Astrocyte (in vitro differentiated cells and primary cell): Measurements from ENCODE around the gene ALKBH4. TPM values are rescaled to one million over a fixed set of nuclear protein-coding genes. Genes with fewer than 3 reads are reported as not detected.

Experiments
- DNase-seq: peaks from one replicate; pipeline ENCODE4 v3.0.0-alpha.2; 2010; ENCODE audit warnings: low read depth
- FAIRE-seq: peaks from 2 replicates; lab custom pipeline; 2011; peaks lifted over from hg19 to GRCh38; lab: Jason Lieb, UNC
- H2AFZ ChIP-seq: 2 replicates; pipeline ENCODE4 v1.6.0; 2012; ENCODE audit warnings: low read depth, low read length, inconsistent platforms
- H3K27ac ChIP-seq: 2 replicates; pipeline ENCODE4 v1.5.1; 2011; ENCODE audit warnings: low read depth, low read length, inconsistent platforms
- H3K27me3 ChIP-seq: 2 replicates; pipeline ENCODE4 v1.6.0; 2011; ENCODE audit warnings: low read length, inconsistent platforms; ENCODE audit not compliant: insufficient read depth
- H3K36me3 ChIP-seq: 2 replicates; pipeline ENCODE4 v1.5.1; 2011; ENCODE audit warnings: low read length, inconsistent platforms; ENCODE audit not compliant: insufficient read depth
- H3K4me1 ChIP-seq: 2 replicates; pipeline ENCODE4 v1.5.1; 2011; ENCODE audit warnings: low read length, inconsistent platforms; ENCODE audit not compliant: insufficient read depth
- H3K4me2 ChIP-seq: 2 replicates; pipeline ENCODE4 v1.6.0; 2012; ENCODE audit warnings: low read length, inconsistent platforms
- H3K4me3 ChIP-seq: 2 replicates; pipeline ENCODE4 v1.5.1; 2011; ENCODE audit warnings: low read depth, mild to moderate bottlenecking, low read length, inconsistent platforms; ENCODE audit not compliant: insufficient read depth
- H3K79me2 ChIP-seq: 2 replicates; pipeline ENCODE4 v1.6.0; 2012; ENCODE audit warnings: mild to moderate bottlenecking, low read length, inconsistent platforms; ENCODE audit not compliant: insufficient read depth
- H3K9ac ChIP-seq: 2 replicates; pipeline ENCODE4 v1.6.0; 2012; ENCODE audit warnings: mild to moderate bottlenecking, low read length, inconsistent platforms
- H3K9me3 ChIP-seq: 2 replicates; pipeline ENCODE4 v1.5.1; 2012; ENCODE audit warnings: low read depth, mild to moderate bottlenecking, low read length, inconsistent platforms; ENCODE audit not compliant: insufficient read depth
- H4K20me1 ChIP-seq: 2 replicates; pipeline ENCODE4 v1.6.0; 2012; ENCODE audit warnings: low read length, inconsistent platforms; ENCODE audit not compliant: insufficient read depth
- H3K27ac Mint-ChIP-seq: one replicate; pipeline ENCODE4 v1.8.0; 2021; ENCODE audit warnings: mild to moderate bottlenecking, mixed read lengths; ENCODE audit not compliant: unreplicated experiment
- H3K27me3 Mint-ChIP-seq: one replicate; pipeline ENCODE4 v1.8.0; 2021; ENCODE audit warnings: low read depth, mixed read lengths; ENCODE audit not compliant: unreplicated experiment
- H3K36me3 Mint-ChIP-seq: one replicate; pipeline ENCODE4 v1.8.0; 2021; ENCODE audit warnings: low read depth, mixed read lengths; ENCODE audit not compliant: unreplicated experiment
- H3K4me1 Mint-ChIP-seq: one replicate; pipeline ENCODE4 v1.8.0; 2021; ENCODE audit warnings: low read depth, mixed read lengths; ENCODE audit not compliant: unreplicated experiment
- H3K4me3 Mint-ChIP-seq: one replicate; pipeline ENCODE4 v1.8.0; 2021; ENCODE audit warnings: mild to moderate bottlenecking, moderate library complexity, mixed read lengths; ENCODE audit not compliant: unreplicated experiment
- H3K9me3 Mint-ChIP-seq: one replicate; pipeline ENCODE4 v1.8.0; 2021; ENCODE audit warnings: mild to moderate bottlenecking, mixed read lengths; ENCODE audit not compliant: unreplicated experiment
- CTCF ChIP-seq: IDR thresholded peaks from 2 replicates; pipeline ENCODE4 v1.5.1; 2011; ENCODE audit warnings: low read depth, mild to moderate bottlenecking, inconsistent platforms, low read length, moderate library complexity; ENCODE audit not compliant: insufficient read depth
- EZH2 ChIP-seq: IDR thresholded peaks from 2 replicates; pipeline ENCODE4 v1.6.1; 2012; ENCODE audit warnings: mild to moderate bottlenecking, low read length, inconsistent platforms; ENCODE audit not compliant: insufficient read depth
- total RNA-seq: library from RNA; stranded (reverse); gene quantifications from 2 replicates; pipeline ENCODE4 v1.2.1, GENCODE V29; 2021

Gene ALKBH4
- total RNA-seq, 1 donor from 2014 or later = 8.7 TPM

DNA sequence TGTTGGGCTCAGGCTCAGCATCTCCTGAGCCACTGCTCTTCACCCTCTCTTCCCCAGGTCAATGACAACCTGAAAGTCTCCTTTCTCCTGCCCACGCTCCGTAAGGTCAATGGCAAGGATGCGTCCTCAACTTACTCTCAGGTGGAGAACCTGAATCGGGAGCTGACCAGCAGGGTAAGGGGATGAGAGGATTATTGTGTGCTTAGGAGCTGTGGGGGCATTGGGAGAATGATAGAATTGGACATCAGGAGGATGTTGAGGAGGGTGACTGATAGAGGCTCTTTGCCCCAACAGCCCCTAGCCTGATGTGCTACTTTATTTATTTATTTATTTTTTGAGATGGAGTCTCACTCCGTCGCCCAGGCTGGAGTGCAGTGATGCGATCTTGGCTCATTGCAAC lies 1.4 kb upstream of the ALKBH4 start:
- Histone ChIP-seq H3K4me1 (peaks cover 12% of the 10 kb centered on the region), H3K36me3 (no peaks in the 10 kb centered on the region), H4K20me1 (peaks cover 28% of the 10 kb centered on the region), H3K9ac (peak overlapping the region; percentile 96), H3K9me3 (no peaks in the 10 kb centered on the region), H3K4me3 (peak overlapping the region; percentile 98), H2AFZ (no peak overlapping the region), H3K4me2 (peak overlapping the region; percentile 87), H3K27ac (no peak overlapping the region), H3K27me3 (no peaks in the 10 kb centered on the region), H3K79me2 (peaks cover 41% of the 10 kb centered on the region)
- H3K36me3 Mint-ChIP-seq = no peaks in the 10 kb centered on the region
- no peaks in the 10 kb centered on the region for H3K27me3 Mint-ChIP-seq
- DNase-seq = no peak
- TF ChIP-seq EZH2 (no peak), CTCF (no peak)
- no peak overlapping the region for H3K27ac Mint-ChIP-seq
- FAIRE-seq = no peak
- peak overlapping the region; percentile 80 for H3K4me3 Mint-ChIP-seq
- H3K9me3 Mint-ChIP-seq = no peaks in the 10 kb centered on the region
- peaks cover 4% of the 10 kb centered on the region for H3K4me1 Mint-ChIP-seq

- H3K9me3 ChIP-seq = no peaks in the 10 kb centered on the region
- Mint-ChIP-seq H3K4me1 (peaks cover 4% of the 10 kb centered on the region), H3K4me3 (peak overlapping the region; percentile 99), H3K9me3 (no peaks in the 10 kb centered on the region), H3K27me3 (no peaks in the 10 kb centered on the region), H3K36me3 (no peaks in the 10 kb centered on the region), H3K27ac (peak overlapping the region; percentile 83)
- peak overlapping the region; percentile 98 for H3K4me3 ChIP-seq
- H3K27ac ChIP-seq = peak overlapping the region; percentile 65
- H3K27me3 ChIP-seq = no peaks in the 10 kb centered on the region
- H3K79me2 ChIP-seq = peaks cover 43% of the 10 kb centered on the region
- TF ChIP-seq EZH2 (no peak), CTCF (no peak)
- peak overlapping the region; percentile 96 for H3K9ac ChIP-seq
- peak overlapping the region; percentile 100 for H2AFZ ChIP-seq
- no peaks in the 10 kb centered on the region for H3K36me3 ChIP-seq
- FAIRE-seq (no peak), DNase-seq (no peak)
- H4K20me1 ChIP-seq = peaks cover 30% of the 10 kb centered on the region
- peaks cover 12% of the 10 kb centered on the region for H3K4me1 ChIP-seq
- H3K4me2 ChIP-seq = peak overlapping the region; percentile 87
Observed at GRCh38 chr7:102463841-102464576, 654 bp downstream of the ALKBH4 start.

- Mint-ChIP-seq H3K36me3 (peaks cover 4% of the 10 kb centered on the region), H3K9me3 (no peaks in the 10 kb centered on the region), H3K4me3 (no peak overlapping the region), H3K27ac (no peak overlapping the region), H3K27me3 (no peaks in the 10 kb centered on the region), H3K4me1 (peaks cover 13% of the 10 kb centered on the region)
- Histone ChIP-seq H3K4me3 (no peak overlapping the region), H3K9me3 (no peaks in the 10 kb centered on the region), H4K20me1 (peaks cover 18% of the 10 kb centered on the region), H2AFZ (no peak overlapping the region), H3K27ac (no peak overlapping the region), H3K4me1 (peaks cover 6% of the 10 kb centered on the region), H3K27me3 (no peaks in the 10 kb centered on the region), H3K79me2 (peaks cover 36% of the 10 kb centered on the region), H3K36me3 (peaks cover 5% of the 10 kb centered on the region), H3K4me2 (no peak overlapping the region), H3K9ac (no peak overlapping the region)
- TF ChIP-seq EZH2 (no peak), CTCF (no peak)
- FAIRE-seq (no peak), DNase-seq (no peak)
Observed at GRCh38 chr7:102460467-102460866, 4.2 kb downstream of the ALKBH4 start.
